ENCODE data around the gene SPR.

Gene SPR

DNA sequence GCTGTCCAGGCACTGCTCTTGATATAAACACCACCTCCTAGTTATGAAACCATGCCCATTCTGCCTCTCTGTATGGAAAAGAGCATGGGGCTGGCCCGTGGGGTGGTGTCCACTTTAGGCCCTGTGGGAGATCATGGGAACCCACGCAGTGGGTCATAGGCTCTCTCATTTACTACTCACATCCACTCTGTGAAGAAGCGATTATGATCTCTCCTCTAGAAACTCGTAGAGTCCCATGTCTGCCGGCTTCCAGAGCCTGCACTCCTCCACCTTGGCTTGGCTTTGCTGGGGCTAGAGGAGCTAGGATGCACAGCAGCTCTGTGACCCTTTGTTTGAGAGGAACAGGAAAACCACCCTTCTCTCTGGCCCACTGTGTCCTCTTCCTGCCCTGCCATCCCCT, 46.0 kb downstream of the SPR start:
- no peak for FAIRE-seq

DNA sequence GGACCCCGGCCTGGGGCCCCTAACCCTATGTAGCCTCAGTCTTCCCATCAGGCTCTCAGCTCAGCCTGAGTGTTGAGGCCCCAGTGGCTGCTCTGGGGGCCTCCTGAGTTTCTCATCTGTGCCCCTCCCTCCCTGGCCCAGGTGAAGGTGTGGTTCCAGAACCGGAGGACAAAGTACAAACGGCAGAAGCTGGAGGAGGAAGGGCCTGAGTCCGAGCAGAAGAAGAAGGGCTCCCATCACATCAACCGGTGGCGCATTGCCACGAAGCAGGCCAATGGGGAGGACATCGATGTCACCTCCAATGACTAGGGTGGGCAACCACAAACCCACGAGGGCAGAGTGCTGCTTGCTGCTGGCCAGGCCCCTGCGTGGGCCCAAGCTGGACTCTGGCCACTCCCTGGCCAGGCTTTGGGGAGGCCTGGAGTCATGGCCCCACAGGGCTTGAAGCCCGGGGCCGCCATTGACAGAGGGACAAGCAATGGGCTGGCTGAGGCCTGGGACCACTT, 46.5 kb downstream of the SPR start:
- no peak for FAIRE-seq

DNA sequence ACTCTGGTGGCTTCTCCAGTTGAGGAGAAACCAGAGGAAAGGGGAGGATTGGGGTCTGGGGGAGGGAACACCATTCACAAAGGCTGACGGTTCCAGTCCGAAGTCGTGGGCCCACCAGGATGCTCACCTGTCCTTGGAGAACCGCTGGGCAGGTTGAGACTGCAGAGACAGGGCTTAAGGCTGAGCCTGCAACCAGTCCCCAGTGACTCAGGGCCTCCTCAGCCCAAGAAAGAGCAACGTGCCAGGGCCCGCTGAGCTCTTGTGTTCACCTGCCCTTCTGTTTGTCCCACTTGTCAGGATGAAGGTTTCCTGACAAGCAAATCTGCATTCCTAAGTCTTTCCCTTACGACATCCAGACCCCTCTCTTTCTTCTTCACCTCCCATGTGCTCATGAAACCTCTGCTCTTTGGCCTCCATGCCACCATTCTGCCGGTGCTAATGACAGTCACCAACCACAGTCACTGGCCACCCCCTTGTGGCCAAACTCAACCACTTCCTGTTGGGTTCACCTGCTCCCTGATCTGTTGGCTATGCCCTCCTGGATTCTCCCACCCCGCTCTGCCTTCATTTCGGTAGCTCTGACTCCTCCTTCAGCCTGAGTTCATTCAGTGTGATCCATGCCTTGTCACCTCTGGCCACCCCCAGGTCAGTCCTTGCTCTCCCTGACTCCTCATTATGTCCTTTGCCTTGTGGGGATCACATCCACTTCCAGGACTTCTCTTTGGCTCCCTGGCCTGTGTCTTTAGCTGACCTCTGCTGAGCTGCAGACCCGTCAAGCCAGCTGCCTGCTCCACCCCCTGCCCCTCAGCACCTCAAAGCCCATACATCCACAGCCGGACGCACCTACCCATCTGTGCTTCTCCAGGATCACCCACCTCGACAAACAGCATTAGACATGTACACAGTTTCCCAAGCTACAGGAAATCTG, 47.7 kb downstream of the SPR start:
- no peak for FAIRE-seq

DNA sequence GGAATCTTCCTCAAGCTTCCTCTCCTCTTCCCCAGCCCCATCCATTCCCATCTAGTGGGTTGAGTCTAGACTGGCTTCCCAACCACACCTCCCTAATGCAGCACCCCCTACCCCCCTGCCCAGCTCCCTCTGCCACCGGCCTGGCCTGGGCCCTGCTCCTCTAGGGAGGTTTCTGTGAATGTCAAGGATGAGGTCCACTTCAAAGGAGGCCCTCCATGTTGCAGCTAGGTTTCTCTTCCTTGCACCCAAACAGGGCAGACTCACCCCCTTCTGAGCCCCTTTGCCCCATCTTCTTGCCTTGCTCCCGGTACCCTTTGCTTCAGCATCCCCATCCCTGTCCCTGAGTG, 48.4 kb downstream of the SPR start:
- FAIRE-seq, result no peak

DNA sequence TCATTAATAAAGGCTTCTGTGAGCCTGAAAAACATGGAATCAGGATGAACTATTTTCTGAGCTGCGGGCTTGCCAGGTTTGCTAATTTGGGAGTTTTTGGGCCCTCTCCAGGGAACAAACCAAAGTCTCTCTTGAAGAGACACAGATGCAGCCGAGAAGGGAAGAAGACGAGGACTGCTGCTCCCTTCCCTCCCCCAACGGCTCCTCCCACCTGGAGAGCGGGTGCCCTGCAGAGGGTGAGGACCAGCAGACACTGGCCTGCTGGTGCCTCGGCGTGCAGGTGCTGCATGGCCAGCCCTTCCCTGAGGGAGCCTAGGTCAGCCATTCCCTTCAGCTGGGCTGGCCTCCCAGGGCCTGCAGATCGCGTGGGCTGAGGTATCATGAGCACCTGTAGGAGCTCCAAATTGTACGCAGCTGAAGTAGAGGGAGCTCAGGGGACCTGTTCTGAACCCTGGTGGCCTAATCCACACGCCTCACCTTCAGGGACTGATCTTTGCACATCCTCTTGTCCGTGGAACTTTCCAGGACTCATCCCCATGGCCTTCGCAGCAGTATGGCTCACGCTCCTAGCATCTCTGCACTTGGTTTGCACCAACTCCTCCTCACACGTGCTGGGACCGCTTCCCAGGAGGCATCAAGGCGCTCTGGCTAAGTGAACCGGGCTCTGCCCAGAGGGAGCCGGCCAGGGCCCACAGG, 49.6 kb downstream of the SPR start:
- no peak for FAIRE-seq

DNA sequence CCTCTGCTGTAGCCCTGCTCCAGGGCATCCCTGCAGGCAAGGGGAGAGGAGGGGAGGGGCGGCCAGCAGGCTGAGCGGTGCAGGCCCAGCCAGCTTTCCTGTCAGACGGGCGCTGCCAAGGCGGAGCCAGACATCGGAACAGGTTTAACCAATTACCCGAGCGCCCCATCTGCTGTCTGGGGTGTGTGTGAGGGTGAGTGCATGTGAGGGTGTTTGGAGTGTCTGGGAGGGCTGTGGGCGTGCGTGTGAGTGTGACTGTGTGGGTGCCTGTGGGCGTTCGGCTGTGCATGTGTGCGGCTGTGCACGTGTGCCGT, 50.1 kb downstream of the SPR start:
- FAIRE-seq, result no peak

DNA sequence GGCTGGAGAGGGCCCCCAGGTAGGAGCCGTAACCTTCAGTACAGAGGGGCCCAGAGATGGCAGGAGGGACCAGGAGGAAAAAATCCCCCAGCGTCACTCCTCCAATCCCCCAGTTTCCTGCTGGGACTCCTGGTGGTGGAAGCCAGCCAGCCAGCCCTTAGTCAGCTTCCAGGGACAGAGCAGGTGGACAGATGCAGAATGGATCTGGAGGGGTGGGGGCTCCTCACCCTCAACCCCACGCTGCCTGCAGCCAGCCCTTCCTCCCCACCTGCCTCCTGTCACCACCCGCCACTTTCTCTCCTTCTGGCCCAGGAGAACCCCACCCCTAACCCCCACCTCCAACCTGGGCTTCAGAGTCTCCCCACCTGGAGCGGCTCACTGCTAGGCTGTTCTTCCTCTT, 51.2 kb downstream of the SPR start:
- FAIRE-seq, result no peak

DNA sequence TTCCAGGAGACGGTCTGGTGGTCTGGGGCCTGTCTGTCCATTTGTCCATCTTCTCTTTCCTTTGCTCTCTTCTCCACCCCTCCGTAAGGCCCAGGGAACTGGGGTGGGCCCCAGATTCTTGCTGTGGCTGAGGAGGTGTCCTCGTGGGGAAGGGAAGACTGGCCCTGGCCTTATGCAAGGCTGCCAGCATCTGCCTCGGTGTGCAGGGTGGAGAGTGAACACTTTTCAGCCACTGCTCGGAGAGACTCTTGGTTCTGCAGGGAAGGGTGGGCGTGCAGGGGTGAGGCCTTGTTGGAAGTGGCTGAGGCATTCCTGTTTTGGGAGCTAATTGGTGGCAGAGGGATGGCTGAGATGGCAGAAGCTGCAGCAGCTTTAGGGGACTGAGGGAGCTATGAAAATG, 53.2 kb downstream of the SPR start:
- FAIRE-seq, result no peak

DNA sequence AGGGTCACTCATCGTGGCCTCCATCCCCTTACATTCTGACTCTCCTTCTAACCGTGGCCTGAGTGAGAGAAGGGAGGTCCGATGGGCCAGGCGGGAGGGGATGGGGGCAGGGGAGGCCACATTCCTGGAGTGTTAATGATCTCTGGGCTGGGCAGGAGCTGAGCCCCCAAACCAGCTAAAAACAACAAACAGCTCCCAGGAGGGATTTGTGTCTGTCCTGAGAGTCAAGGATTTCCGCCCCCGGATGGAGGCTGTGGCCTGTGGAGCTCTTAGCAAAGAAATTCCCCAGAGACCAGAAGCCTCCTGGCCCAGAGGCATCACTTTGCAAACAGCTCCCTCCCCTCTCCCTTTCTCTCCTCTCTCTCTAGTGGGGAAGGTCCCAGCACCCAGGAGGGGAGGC, 53.6 kb downstream of the SPR start:
- FAIRE-seq, result no peak

Data from TTC549 (cell line).